NCI-H2081 treated with DMSO at 0.1 percent for 48 hours (cell line): ENCODE results near the gene VSTM4.

Source experiments
- DNase-seq: peaks from one replicate; lab custom pipeline; 2025; lab: John Stamatoyannopoulos, UW

Gene VSTM4

GRCh38 chr10:49040601-49041000 lies 74.7 kb downstream of the VSTM4 start:
- DNase-seq, result no peak

DNA sequence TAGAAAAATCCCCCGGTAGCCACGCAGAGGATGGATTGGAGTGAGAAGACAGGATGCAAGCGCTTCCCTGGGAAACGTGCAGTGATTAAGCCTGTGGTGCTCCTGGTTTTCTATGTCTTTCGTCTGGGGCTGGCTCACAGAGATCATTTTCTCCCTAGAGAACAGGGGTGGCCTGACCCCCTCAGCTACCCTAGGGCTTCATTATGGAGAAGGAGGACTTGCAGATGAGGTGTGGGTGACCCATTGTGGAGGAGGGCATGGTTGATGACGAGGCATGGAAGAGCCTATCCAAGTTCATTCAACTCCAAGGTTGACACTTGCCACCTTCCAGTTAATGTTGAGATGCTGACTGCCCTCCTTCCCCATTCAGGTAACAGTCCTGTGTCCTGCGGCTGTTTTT lies 75.9 kb downstream of the VSTM4 start:
- DNase-seq, result no peak

DNA sequence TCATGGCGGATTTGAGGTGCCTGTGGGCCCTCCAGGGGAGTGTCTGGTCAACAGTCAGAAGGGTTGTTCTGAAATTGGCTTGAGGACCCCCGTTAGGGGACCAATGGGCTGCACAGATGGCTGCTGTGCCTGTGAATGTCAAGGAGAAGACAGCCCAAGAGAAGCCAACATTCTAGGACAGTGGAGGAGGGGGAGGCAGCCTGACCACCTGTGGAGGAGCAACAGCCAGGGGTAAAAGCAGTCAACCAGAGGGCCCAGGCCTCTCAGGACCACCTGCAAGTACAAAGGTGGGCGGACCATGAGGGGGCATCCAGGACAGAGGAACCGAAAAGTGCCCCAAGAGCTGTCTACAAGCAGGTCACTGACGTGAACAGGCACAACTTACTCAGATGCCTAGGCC lies 76.6 kb downstream of the VSTM4 start:
- DNase-seq, result no peak

- no peak for DNase-seq
Observed at GRCh38 chr10:49037187-49037586, 78.1 kb downstream of the VSTM4 start.

DNA sequence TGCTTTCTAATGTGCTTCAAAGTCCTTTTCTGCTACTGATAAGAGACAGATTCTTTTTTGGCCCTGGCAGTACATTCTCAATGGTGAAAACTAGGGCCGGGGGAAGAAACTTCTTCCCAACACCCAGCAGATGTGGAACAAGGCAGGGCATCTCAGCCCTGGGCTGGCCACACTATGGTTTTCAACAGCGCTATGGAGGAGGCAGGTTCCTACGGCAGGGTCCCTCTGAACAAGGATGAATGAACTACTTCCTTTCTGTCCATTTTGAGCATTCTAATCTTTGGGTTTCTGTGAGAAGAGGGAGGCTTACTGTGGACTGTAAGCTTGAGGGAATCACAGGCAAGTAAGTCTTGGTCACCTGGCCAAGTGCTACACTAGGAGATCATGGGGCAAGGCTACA lies 78.7 kb downstream of the VSTM4 start:
- DNase-seq, result no peak

- no peak for DNase-seq
Observed at GRCh38 chr10:49035920-49036319, 79.4 kb downstream of the VSTM4 start.

DNA sequence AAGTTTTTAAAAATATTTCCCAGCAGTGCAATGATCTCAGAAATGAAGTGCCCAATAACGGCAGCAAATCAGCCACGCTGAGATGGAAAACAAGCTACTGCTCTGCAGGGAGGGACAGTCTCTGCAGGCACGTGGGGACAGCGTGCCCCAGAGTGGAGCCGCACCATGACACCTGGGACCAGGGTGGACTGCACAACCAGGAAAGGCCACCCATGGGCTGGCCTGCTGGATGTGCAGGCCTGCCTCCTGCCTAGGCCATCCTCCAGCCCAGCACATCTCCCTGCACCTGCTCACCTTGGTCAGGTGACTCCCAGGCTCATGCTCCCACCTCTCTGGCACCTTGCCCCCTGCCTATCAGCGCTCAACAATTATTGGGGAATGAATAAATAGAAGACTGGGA lies 80.4 kb downstream of the VSTM4 start:
- DNase-seq, result no peak

DNA sequence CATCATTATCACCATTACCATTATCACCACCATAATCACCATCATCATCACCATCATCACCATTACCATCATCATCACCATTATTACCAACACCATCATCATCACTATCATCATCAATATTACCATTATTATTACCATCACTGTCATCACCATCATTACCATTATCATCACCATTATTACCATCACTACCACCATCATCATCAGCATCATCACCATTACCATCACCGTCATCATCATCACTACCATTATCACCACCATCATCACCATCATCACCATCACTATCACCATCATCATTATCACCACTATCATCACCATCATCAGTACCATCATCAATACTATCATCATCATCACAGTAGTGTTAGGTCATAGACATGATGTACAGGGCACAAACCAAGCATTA lies 81.4 kb downstream of the VSTM4 start:
- no peak for DNase-seq

DNA sequence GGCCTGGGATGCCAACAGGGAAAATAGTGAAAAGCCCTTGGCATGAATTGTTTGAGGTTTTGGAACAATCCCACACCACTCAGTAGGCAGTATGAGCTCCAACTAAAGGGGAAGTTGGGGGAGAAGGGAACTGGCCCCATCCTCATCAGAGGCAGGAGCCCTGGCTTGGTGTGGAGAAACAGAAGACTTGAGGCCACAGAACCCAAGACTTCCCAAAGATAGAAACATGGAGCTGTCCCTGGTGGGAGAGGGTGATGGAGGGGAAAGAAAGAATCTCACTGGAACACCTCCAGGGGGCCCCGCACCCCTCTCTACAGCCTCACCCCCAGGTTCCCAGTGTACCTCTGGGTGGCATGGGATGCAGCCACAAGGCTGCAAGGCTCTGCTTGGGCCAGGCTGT lies 85.7 kb downstream of the VSTM4 start:
- no peak for DNase-seq

GRCh38 chr10:49028639-49029038 lies 86.7 kb downstream of the VSTM4 start:
- DNase-seq, result no peak

DNA sequence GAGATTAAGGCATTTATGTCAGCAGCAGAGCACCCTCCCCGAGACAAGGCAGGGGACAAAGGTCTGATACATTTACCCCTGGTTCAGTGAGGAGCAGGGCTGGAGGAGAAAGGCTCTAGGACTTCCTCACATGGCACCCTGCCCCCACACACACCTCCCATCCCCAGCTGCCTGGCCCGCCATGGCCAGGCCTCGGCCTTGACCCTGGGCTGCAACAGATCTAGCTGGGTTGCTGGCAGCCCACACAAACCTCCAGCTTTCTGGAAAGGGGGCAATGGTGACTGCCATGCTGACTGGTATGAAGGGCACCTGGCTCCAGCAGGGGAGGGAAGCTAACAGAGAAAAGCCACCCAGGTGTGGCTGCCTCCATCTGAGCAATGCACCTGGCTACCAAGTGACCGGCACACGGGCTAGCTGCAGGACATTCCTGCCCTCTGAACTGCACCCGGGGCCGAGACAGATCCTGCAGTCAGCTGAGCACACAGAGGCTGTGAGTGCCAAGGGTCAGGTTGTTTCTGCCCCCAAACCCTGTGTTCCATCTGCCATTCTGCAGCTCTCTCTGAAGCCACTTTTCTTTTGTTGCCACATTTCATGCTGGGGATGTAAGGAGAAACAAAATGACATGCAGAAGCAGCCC lies 89.9 kb downstream of the VSTM4 start:
- no peak for DNase-seq

DNA sequence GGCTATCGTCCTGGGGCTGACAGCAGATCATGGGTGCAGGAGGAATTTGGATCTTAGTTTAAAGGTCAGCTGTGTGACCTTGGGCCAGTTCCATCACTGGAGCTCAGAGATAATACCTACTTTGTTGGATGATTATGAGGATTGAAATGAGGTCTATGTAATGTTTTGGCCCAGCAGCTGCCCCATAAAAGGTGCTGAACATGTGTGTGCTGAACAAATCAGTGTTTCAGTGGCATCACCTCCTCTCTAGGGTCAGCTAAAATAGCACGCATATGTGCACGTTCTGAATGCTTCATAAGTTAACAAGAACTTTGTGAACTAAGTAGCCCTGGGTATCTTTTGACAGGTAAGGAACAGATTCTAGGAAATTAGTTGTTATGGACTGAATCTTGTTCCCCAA lies 90.8 kb downstream of the VSTM4 start:
- no peak for DNase-seq

GRCh38 chr10:49023752-49024151 lies 91.6 kb downstream of the VSTM4 start:
- DNase-seq, result no peak

DNA sequence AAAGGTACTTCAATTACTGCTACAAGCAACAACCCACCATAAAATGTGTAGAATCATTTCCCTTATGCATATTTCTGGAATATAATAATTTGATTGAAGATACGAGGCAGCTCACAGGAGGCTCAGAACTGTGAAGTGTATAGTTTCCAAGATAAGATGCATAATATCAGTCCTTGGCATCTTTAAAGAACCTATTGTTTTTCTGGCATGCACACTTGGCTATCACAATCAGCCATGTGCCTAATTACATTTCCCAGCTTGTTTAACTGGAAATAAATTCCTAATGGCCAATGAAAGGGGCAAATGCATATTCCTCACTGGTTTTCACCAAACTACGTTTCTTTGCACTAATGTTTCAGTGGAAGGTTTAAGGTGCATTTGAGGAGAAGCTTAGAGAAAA lies 92.3 kb downstream of the VSTM4 start:
- DNase-seq, result no peak

GRCh38 chr10:49021685-49022084 lies 93.6 kb downstream of the VSTM4 start:
- no peak for DNase-seq

DNA sequence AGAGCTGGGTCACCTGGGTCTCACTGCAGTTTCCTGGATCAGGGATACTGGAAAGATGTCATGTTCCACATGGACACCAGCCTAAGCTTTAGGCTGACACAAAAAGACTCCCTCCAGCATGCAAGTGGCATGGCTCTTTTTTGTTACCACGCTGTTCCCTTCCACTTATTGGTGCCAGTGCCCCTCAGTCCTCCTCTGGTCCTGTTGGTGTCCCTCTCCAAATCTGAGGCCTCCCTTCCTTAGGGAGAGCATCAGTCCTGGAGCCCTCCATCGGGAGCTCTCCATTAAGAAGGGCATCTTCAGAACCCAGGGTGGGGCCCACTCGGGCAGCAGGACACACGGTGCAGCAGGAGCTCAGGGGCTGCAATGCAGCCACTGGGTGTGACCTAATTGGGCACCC lies 99.6 kb downstream of the VSTM4 start:
- no peak for DNase-seq

- DNase-seq, result no peak
Observed at GRCh38 chr10:49012603-49013002, 102.7 kb downstream of the VSTM4 start.

GRCh38 chr10:49011756-49012155 lies 103.6 kb downstream of the VSTM4 start:
- no peak for DNase-seq

GRCh38 chr10:49010865-49011264 lies 104.5 kb downstream of the VSTM4 start:
- DNase-seq, result no peak

GRCh38 chr10:49010295-49010694 lies 105.0 kb downstream of the VSTM4 start:
- no peak for DNase-seq

DNA sequence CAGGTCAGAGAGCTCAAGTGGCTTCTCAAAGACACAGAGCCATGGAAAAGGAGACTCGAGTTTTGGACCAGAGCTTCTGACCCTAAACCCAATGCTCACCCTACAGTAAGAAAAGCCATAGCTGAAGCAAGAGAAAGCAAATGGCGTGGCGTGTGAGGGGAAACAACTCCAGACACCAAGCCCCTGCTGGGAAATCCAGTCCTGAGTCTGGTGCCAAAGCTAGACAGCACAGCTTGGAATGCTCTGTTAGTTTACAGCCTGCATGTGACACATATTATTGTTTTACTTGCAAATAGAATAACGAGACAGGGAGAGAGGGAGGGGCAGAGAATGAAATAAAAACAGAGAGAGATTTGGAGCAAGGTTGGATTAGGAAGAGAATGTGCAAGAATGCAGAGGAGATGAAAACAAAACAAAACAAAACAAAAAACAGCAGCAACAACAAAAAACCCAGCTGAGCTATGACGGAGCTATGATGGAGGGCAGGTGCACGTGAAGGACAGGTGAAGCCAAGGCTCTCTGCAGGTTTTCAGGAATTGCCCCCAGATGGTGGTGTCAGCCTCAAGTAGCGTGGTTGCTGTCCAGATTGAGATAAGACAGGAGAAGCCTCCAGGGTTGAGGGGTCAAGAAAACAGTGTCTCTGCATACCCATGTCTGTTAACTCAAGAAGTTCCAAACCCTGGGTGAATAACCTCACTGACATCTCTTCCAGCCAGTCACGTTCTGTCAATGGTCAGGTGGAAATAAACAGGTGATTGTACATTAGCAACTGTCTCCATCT lies 105.9 kb downstream of the VSTM4 start:
- no peak for DNase-seq

- DNase-seq, result no peak
Observed at GRCh38 chr10:49008505-49009198, 106.7 kb downstream of the VSTM4 start.

DNA sequence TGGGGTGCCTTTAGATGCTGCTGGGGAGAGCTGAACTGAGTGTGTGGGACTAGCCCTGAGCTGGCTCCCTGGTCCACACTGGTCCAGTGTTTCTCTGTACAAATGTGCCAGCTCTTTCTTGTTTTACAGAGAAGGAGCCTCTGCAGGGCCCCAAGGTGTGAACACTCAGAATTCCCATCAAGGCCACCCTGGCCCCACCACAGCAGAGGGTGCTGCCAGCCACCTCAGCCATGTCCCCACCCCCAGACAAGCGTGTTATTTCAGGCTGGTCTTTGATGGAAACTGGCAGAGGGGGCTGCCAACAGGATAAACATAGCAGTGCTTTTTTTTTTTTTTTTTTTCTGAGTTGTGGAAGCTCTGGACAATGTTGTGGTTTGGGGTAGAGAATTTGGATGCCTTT lies 107.2 kb downstream of the VSTM4 start:
- no peak for DNase-seq
